ENCODE data around the gene DBN1.

GRCh38 chr5:177438468-177438867 is 35.0 kb downstream of the DBN1 start:
- TF ChIP-seq, protein P1, sequence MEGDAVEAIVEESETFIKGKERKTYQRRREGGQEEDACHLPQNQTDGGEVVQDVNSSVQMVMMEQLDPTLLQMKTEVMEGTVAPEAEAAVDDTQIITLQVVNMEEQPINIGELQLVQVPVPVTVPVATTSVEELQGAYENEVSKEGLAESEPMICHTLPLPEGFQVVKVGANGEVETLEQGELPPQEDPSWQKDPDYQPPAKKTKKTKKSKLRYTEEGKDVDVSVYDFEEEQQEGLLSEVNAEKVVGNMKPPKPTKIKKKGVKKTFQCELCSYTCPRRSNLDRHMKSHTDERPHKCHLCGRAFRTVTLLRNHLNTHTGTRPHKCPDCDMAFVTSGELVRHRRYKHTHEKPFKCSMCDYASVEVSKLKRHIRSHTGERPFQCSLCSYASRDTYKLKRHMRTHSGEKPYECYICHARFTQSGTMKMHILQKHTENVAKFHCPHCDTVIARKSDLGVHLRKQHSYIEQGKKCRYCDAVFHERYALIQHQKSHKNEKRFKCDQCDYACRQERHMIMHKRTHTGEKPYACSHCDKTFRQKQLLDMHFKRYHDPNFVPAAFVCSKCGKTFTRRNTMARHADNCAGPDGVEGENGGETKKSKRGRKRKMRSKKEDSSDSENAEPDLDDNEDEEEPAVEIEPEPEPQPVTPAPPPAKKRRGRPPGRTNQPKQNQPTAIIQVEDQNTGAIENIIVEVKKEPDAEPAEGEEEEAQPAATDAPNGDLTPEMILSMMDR (IDR thresholded peaks at IDR 0.05): no peak
- no peak for TF ChIP-seq POLR2A (IDR thresholded peaks at IDR 0.05)
